ENCODE results near the gene GP5. TPM values are rescaled to one million over a fixed set of nuclear protein-coding genes. Genes with fewer than 3 reads are reported as not detected.

GP5 gene
- total and polyA plus RNA-seq, 2 of the 13 experiments (the other 11 are each of a cell fraction or from before 2014, with no cell fraction given): not detected

- no peak for TF ChIP-seq STAT6 (CRISPR knock-in tag; IDR thresholded peaks at IDR 0.05; ENCODE audit: borderline replicate concordance)
- no peak for TF ChIP-seq ZNF577 (CRISPR knock-in tag; IDR thresholded peaks at IDR 0.05; ENCODE audit: borderline replicate concordance, low read depth)
- 0 out of 2 replicates have a peak, but pooled peaks have one; percentile 70 for TF ChIP-seq ZNF678 (CRISPR knock-in tag; IDR thresholded peaks at IDR 0.05)
- peak; percentile 74 for TF ChIP-seq POGK (CRISPR knock-in tag; conservative IDR thresholded peaks at IDR 0.05)
- TF ChIP-seq ZNF138 (CRISPR knock-in tag; IDR thresholded peaks at IDR 0.05; ENCODE audit: low read depth): 0 out of 2 replicates have a peak, but pooled peaks have one; percentile 39
- no peak for TF ChIP-seq HMGA1 (CRISPR knock-in tag; conservative IDR thresholded peaks at IDR 0.05)
- TF ChIP-seq ZNF232 (CRISPR knock-in tag; IDR thresholded peaks at IDR 0.05; ENCODE audit: borderline replicate concordance): peak; percentile 81; the same call in 1 of the 2 replicates
- peak; percentile 83; the same call in 1 of the 2 replicates for TF ChIP-seq GZF1 (CRISPR knock-in tag; IDR thresholded peaks at IDR 0.05)
- TF ChIP-seq AKAP8 (CRISPR knock-in tag; IDR thresholded peaks at IDR 0.05): 0 out of 2 replicates have a peak, but pooled peaks have one; percentile 31
- no peak for TF ChIP-seq ZNF484 (CRISPR knock-in tag; IDR thresholded peaks at IDR 0.05; ENCODE audit: borderline replicate concordance, low read depth)
- TF ChIP-seq ZNF770 (CRISPR knock-in tag; IDR thresholded peaks at IDR 0.05): no peak; the same call in 1 of the 2 replicates
- TF ChIP-seq CENPBD1 (CRISPR knock-in tag; IDR thresholded peaks at IDR 0.05; ENCODE audit: borderline replicate concordance, low read depth): no peak
- TF ChIP-seq ZNF496 (CRISPR knock-in tag; IDR thresholded peaks at IDR 0.05; ENCODE audit: insufficient replicate concordance): no peak
- peak; percentile 78 for TF ChIP-seq ZNF574 (CRISPR knock-in tag; IDR thresholded peaks at IDR 0.05)
- peak; percentile 84 for TF ChIP-seq HOXA3 (CRISPR knock-in tag; IDR thresholded peaks at IDR 0.05)
- no peak; the same call in 1 of the 2 replicates for TF ChIP-seq ZNF605 (CRISPR knock-in tag; IDR thresholded peaks at IDR 0.05)
- 0 out of 2 replicates have a peak, but pooled peaks have one; percentile 14 for TF ChIP-seq ZBTB34 (CRISPR knock-in tag; IDR thresholded peaks at IDR 0.05)
These were observed 47.9 kb downstream of the GP5 start, which contains the start of gene CPN2 (continued) for GRCh38 chr3:194351080-194351672.
